Neural cell (in vitro differentiated cells): ENCODE measurements around the gene DCN. TPM values are rescaled to one million over a fixed set of nuclear protein-coding genes. Genes with fewer than 3 reads are reported as not detected.

Source experiments
- H2AFZ ChIP-seq: fragments of 200-600, 300-800 bp; sonication (generic), shearing (Covaris generic); 2 replicates; pipeline ENCODE4 v1.6.0; 2014; ENCODE audit warnings: low read depth, mild to moderate bottlenecking, antibody characterized with exemption, low read length, moderate library complexity
- H3F3A ChIP-seq: fragments of 200-600 bp; shearing (Covaris generic); 2 replicates; pipeline ENCODE4 v1.6.1; 2016; ENCODE audit warnings: mild to moderate bottlenecking, moderate library complexity, mixed read lengths, antibody characterized with exemption, low read length; ENCODE audit not compliant: insufficient read depth, poor library complexity, severe bottlenecking
- H3K27ac ChIP-seq: fragments of 200-600, 300-800 bp; sonication (generic), shearing (Covaris generic); 2 replicates; pipeline ENCODE4 v1.5.1; 2014; ENCODE audit warnings: mild to moderate bottlenecking, low read length, moderate library complexity
- H3K27me3 ChIP-seq: fragments of 300-800, 200-600 bp; sonication (generic), shearing (Covaris generic); 2 replicates; pipeline ENCODE4 v1.6.0; 2014; ENCODE audit warnings: mild to moderate bottlenecking, low read depth, low read length, moderate library complexity; ENCODE audit not compliant: insufficient read depth
- H3K36me3 ChIP-seq: fragments of 300-800, 200-600 bp; sonication (generic), shearing (Covaris generic); 2 replicates; pipeline ENCODE4 v1.5.1; 2014; ENCODE audit warnings: mild to moderate bottlenecking, antibody characterized with exemption, low read length, moderate library complexity; ENCODE audit not compliant: insufficient read depth
- H3K4me2 ChIP-seq: fragments of 300-800, 200-600 bp; sonication (generic), shearing (Covaris generic); 2 replicates; pipeline ENCODE4 v1.6.0; 2014; ENCODE audit warnings: mild to moderate bottlenecking, low read length
- H3K4me3 ChIP-seq: fragments of 300-800, 200-600 bp; sonication (generic), shearing (Covaris generic); 2 replicates; pipeline ENCODE4 v1.5.1; 2014; ENCODE audit warnings: mild to moderate bottlenecking, low read length, moderate library complexity
- H3K79me2 ChIP-seq: fragments of 200-600 bp; shearing (Covaris generic); replicated peaks from 2 replicates; pipeline ENCODE4 v1.6.0; 2014; ENCODE audit warnings: mild to moderate bottlenecking, low read length, moderate library complexity; ENCODE audit not compliant: insufficient read depth
- H3K9ac ChIP-seq: fragments of 300-800, 200-600 bp; sonication (generic), shearing (Covaris generic); 2 replicates; pipeline ENCODE4 v1.6.1; 2016; ENCODE audit warnings: mild to moderate bottlenecking, low read length, mixed read lengths
- H3K9me2 ChIP-seq: fragments of 200-600 bp; shearing (Covaris generic); 2 replicates; pipeline ENCODE4 v1.6.1; 2016; ENCODE audit warnings: mild to moderate bottlenecking, low read length, mixed read lengths; ENCODE audit not compliant: insufficient read depth
- H3K9me3 ChIP-seq: fragments of 200-600, 300-800 bp; sonication (generic), shearing (Covaris generic); 2 replicates; pipeline ENCODE4 v1.6.1; 2016; ENCODE audit warnings: mild to moderate bottlenecking, mixed run types, low read length, moderate library complexity, mixed read lengths
- H4K20me1 ChIP-seq: fragments of 200-600 bp; shearing (Covaris generic); 2 replicates; pipeline ENCODE4 v1.6.1; 2016; ENCODE audit warnings: mild to moderate bottlenecking, mixed run types; ENCODE audit not compliant: insufficient read depth
- EP300 ChIP-seq: fragments of 450-650 bp; conservative IDR thresholded peaks from 2 replicates; pipeline ENCODE4 v1.6.1; 2014; ENCODE audit warnings: antibody characterized with exemption, mild to moderate bottlenecking, moderate library complexity; ENCODE audit not compliant: poor library complexity, severe bottlenecking
- EZH2 ChIP-seq: fragments of 200-600, 300-800 bp; shearing (Covaris generic), sonication (generic); IDR thresholded peaks from 2 replicates; pipeline ENCODE4 v1.6.1; 2014; ENCODE audit warnings: antibody characterized with exemption, low read length, borderline replicate concordance, mild to moderate bottlenecking; ENCODE audit not compliant: insufficient read depth, poor library complexity, severe bottlenecking
- MXI1 ChIP-seq: fragments of 450-650 bp; conservative IDR thresholded peaks from 2 replicates; pipeline ENCODE4 v1.6.1; 2014; ENCODE audit warnings: antibody characterized with exemption, mild to moderate bottlenecking; ENCODE audit not compliant: poor library complexity, severe bottlenecking
- POLR2AphosphoS5 ChIP-seq: IDR thresholded peaks from 2 replicates; pipeline ENCODE4 v1.6.1; 2012
- RAD21 ChIP-seq: fragments of 450-650 bp; conservative IDR thresholded peaks from 2 replicates; pipeline ENCODE4 v1.6.1; 2014; ENCODE audit warnings: antibody characterized with exemption, mild to moderate bottlenecking, moderate library complexity
- SMC3 ChIP-seq: fragments of 450-650 bp; conservative IDR thresholded peaks from 2 replicates; pipeline ENCODE4 v1.6.1; 2014; ENCODE audit warnings: antibody characterized with exemption, mild to moderate bottlenecking, moderate library complexity; ENCODE audit not compliant: poor library complexity
- TAF1 ChIP-seq: IDR thresholded peaks from 2 replicates; pipeline ENCODE4 v1.6.1; 2012; ENCODE audit warnings: low read depth
- polyA plus RNA-seq: library from polyadenylated mRNA; depleted of rRNA; stranded (reverse); fragments of >200 nt; gene quantifications from 2 replicates; pipeline ENCODE4 v1.2.3, GENCODE V29; 2014
- TF ChIP-seq, protein P1 (sequence below): IDR thresholded peaks from 2 replicates; pipeline ENCODE4 v1.6.1; 2012; ENCODE audit warnings: borderline replicate concordance
- TF ChIP-seq, protein P2 (sequence below): fragments of 450-650 bp; IDR thresholded peaks from 2 replicates; pipeline ENCODE4 v1.5.1; 2014; ENCODE audit warnings: antibody characterized with exemption, mild to moderate bottlenecking, moderate library complexity; ENCODE audit not compliant: poor library complexity, severe bottlenecking

Gene DCN
- polyA plus RNA-seq, 1 donor from 2014 or later = not detected

DNA sequence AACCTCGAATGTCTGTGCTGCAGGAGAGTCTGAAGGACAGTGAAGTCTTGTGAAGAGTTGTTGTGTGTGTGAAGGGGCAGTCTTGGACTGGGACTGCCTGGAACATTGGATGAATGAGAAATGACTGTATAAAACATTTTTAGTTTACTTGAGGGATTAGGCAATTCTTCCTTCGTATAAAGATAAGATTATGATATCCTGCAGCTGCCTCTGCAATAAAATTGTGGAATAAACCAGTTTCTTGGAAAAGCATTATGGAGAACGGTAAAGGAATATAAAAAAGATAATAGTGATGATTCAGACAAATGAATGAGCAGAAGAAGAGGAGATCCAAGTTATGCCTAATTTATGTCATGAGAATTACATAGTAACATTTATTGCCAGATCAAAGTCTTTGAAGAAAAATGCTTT lies 40.4 kb downstream of the DCN start:
- Histone ChIP-seq H3F3A (no peaks in the 10 kb centered on the region), H3K79me2 (no peaks in the 10 kb centered on the region), H3K9me2 (no peaks in the 10 kb centered on the region), H3K4me2 (no peak overlapping the region), H3K9me3 (no peaks in the 10 kb centered on the region), H2AFZ (no peak overlapping the region), H3K27me3 (no peaks in the 10 kb centered on the region), H3K9ac (no peak overlapping the region), H4K20me1 (no peaks in the 10 kb centered on the region), H3K36me3 (no peaks in the 10 kb centered on the region), H3K4me3 (no peak overlapping the region), H3K27ac (no peak overlapping the region)
- no peak for TF ChIP-seq POLR2AphosphoS5

DNA sequence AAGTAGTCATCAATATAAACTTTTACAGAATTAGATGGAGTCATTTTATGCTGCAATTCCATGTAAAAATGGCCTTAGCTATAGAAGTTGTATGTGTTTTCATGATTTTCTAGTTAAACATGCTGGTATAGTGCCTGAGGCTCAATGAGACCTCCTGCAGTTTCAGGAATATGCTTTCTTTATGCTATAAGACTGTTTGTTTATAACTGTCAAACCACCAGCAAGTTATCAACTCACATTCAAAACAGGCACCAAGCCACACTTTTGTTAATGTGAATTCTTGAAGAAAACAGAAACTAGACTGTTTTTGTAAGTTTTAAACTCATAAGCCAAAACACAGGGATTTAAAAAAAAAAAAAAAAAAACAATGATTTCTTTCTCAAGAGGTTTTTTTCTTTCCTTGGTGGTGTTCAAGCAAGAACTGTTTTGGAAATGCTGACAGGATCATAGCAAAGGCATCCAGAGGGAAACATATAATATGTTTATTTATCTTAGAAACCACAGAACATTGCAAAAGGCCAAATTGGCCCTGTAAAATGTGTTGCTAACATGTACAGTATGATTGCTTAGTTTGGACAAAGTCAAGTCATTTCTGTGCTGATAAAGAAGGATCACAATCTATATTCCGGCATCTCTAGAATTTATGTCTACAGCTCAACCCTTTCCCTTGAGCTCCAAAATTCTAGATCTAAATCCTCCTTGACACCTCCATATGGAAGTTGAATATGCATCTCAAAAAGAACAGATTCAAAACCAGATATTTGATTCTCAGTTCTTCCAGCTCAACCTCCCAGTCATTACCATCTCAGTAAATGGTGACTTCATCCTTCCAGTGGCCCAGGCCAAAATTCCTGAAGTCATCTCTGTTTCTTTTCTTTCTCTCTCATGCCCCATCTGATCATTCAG lies 42.3 kb downstream of the DCN start:
- H2AFZ ChIP-seq = no peak overlapping the region
- no peaks in the 10 kb centered on the region for H3K27me3 ChIP-seq
- no peak overlapping the region for H3K9ac ChIP-seq
- no peaks in the 10 kb centered on the region for H3K9me3 ChIP-seq
- no peaks in the 10 kb centered on the region for H3K36me3 ChIP-seq
- H3F3A ChIP-seq = no peaks in the 10 kb centered on the region
- H3K79me2 ChIP-seq = no peaks in the 10 kb centered on the region
- H3K9me2 ChIP-seq = no peaks in the 10 kb centered on the region
- no peak overlapping the region for H3K4me3 ChIP-seq
- TF ChIP-seq, protein P1, sequence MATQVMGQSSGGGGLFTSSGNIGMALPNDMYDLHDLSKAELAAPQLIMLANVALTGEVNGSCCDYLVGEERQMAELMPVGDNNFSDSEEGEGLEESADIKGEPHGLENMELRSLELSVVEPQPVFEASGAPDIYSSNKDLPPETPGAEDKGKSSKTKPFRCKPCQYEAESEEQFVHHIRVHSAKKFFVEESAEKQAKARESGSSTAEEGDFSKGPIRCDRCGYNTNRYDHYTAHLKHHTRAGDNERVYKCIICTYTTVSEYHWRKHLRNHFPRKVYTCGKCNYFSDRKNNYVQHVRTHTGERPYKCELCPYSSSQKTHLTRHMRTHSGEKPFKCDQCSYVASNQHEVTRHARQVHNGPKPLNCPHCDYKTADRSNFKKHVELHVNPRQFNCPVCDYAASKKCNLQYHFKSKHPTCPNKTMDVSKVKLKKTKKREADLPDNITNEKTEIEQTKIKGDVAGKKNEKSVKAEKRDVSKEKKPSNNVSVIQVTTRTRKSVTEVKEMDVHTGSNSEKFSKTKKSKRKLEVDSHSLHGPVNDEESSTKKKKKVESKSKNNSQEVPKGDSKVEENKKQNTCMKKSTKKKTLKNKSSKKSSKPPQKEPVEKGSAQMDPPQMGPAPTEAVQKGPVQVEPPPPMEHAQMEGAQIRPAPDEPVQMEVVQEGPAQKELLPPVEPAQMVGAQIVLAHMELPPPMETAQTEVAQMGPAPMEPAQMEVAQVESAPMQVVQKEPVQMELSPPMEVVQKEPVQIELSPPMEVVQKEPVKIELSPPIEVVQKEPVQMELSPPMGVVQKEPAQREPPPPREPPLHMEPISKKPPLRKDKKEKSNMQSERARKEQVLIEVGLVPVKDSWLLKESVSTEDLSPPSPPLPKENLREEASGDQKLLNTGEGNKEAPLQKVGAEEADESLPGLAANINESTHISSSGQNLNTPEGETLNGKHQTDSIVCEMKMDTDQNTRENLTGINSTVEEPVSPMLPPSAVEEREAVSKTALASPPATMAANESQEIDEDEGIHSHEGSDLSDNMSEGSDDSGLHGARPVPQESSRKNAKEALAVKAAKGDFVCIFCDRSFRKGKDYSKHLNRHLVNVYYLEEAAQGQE = no peak
- TF ChIP-seq MXI1 = no peak
- no peak for TF ChIP-seq EZH2
- TF ChIP-seq, protein P2, sequence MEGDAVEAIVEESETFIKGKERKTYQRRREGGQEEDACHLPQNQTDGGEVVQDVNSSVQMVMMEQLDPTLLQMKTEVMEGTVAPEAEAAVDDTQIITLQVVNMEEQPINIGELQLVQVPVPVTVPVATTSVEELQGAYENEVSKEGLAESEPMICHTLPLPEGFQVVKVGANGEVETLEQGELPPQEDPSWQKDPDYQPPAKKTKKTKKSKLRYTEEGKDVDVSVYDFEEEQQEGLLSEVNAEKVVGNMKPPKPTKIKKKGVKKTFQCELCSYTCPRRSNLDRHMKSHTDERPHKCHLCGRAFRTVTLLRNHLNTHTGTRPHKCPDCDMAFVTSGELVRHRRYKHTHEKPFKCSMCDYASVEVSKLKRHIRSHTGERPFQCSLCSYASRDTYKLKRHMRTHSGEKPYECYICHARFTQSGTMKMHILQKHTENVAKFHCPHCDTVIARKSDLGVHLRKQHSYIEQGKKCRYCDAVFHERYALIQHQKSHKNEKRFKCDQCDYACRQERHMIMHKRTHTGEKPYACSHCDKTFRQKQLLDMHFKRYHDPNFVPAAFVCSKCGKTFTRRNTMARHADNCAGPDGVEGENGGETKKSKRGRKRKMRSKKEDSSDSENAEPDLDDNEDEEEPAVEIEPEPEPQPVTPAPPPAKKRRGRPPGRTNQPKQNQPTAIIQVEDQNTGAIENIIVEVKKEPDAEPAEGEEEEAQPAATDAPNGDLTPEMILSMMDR = no peak
- TF ChIP-seq POLR2AphosphoS5 = no peak
- no peak for TF ChIP-seq EP300
- no peak for TF ChIP-seq TAF1
- TF ChIP-seq SMC3 = no peak
- TF ChIP-seq RAD21 = no peak
- H3K4me2 ChIP-seq = no peak overlapping the region
- no peak overlapping the region for H3K27ac ChIP-seq
- no peaks in the 10 kb centered on the region for H4K20me1 ChIP-seq
